Stimulated activated CD4-positive, alpha-beta T cell treated with anti-CD3 and anti-CD28 coated beads, Interleukin-1b, Interleukin-23, amount 100 ng/mL, for 24 hours (primary cell): ENCODE results near the gene MET.
"Not testable (repeated sequence)": the region's sequence is repeated elsewhere in the genome, so short reads cannot be mapped to it uniquely, and the experiment has no call there.

Source experiments
- DNase-seq, 4 experiments: peaks; one replicate each; pipeline ENCODE4 v3.0.0-alpha.2; 2020; ENCODE audit warnings: low read depth in 4 of 4, low spot score in 1 of 4

MET gene

GRCh38 chr7:116751070-116751469 lies 79.1 kb downstream of the MET start:
- not testable (repeated sequence) for DNase-seq

- DNase-seq, result no peak
These were observed 80.5 kb downstream of the MET start for GRCh38 chr7:116752305-116753074.

GRCh38 chr7:116753130-116753529 lies 81.1 kb downstream of the MET start:
- DNase-seq, result no peak

GRCh38 chr7:116754186-116754585 lies 82.2 kb downstream of the MET start:
- no peak for DNase-seq

- no peak for DNase-seq
These were observed 85.3 kb downstream of the MET start for GRCh38 chr7:116757283-116757682.

- DNase-seq, result not testable (repeated sequence)
These were observed 87.6 kb downstream of the MET start for GRCh38 chr7:116759642-116760041.

- DNase-seq, result no peak
These were observed 91.0 kb downstream of the MET start for GRCh38 chr7:116762971-116763370.

- DNase-seq, result no peak
These were observed 91.7 kb downstream of the MET start for GRCh38 chr7:116763647-116764046.

- DNase-seq, result no peak
These were observed 94.9 kb downstream of the MET start for GRCh38 chr7:116766881-116767280.

GRCh38 chr7:116769546-116769945 lies 97.5 kb downstream of the MET start:
- DNase-seq, result no peak

- no peak for DNase-seq
These were observed 98.9 kb downstream of the MET start for GRCh38 chr7:116770941-116771340.

- no peak for DNase-seq
These were observed 99.6 kb downstream of the MET start for GRCh38 chr7:116771640-116772039.

- no peak for DNase-seq
These were observed 100.4 kb downstream of the MET start for GRCh38 chr7:116772423-116772863.

- no peak for DNase-seq
These were observed 101.1 kb downstream of the MET start for GRCh38 chr7:116772926-116773749.

GRCh38 chr7:116776046-116776445 lies 104.0 kb downstream of the MET start:
- DNase-seq, result no peak

GRCh38 chr7:116776610-116777289 lies 104.8 kb downstream of the MET start:
- no peak for DNase-seq

- no peak for DNase-seq
These were observed 105.8 kb downstream of the MET start for GRCh38 chr7:116777651-116778281.

GRCh38 chr7:116779216-116779615 lies 107.2 kb downstream of the MET start:
- DNase-seq, result no peak

GRCh38 chr7:116779931-116780330 lies 107.9 kb downstream of the MET start:
- no peak for DNase-seq

GRCh38 chr7:116780521-116780920 lies 108.5 kb downstream of the MET start:
- DNase-seq, result no peak

- no peak for DNase-seq
These were observed 109.0 kb downstream of the MET start for GRCh38 chr7:116780966-116781365.
